ENCODE measurements around the gene SH3PXD2A.

SH3PXD2A gene

DNA sequence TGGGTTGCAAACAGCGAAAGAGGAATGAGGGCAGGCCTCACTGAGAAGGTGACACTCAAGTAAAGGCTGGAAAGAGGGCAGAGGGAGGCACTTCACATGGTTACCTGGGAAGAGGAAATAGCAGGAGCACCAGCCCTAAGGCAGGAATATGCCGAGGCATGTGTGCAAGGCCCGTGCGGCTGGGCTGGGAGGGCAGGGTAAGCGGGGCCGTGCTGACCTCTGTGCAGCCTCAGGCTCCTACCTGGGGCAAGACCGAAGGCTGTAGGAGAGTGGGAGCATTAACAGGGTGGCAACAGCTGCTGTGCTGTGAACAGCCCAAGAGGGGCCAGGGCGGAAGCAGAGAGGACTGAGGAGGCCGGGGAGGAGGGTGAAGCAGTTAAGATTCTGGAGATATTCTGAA lies 24.0 kb upstream of the SH3PXD2A start:
- DNase-seq (ENCODE audit: low read depth): no peak

DNA sequence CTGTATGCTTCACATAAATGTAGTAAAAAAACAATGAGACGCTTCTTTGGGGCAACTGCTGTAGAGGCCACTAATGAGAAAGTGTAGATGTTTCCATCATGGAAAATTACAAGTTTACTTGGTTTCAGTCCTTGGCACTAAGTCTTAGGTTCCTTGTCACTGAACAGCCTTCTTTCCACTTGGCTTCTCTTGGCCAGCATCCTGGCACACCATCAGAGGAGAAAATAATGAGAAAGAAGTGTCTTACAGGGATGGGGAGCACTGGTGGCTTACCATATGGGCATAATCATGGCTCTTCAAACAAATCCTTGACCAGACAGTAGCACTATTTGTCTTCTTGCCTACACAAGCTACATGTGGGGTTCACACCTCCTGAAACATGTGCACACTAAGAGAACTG lies 22.5 kb upstream of the SH3PXD2A start:
- no peak for DNase-seq (ENCODE audit: low read depth)

DNA sequence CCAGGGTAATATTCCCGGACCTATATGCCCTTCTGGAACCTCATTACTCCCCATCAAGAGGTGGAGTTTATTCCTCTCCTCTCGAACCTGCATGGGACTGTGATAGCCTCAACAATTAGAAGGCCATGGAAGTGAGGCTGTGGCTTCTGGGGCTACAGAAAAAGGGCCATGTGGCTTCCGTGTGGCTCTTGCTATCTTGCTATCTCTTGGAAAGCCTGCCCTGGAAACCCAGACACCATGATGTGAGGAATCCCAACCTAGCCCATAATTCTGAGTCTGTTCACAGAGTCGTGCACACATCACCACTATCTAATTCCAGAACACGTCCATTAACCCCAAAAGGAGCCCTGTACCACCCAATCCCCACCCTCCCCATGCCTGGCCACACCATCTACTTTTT lies 20.8 kb upstream of the SH3PXD2A start:
- DNase-seq (ENCODE audit: low read depth): no peak

DNA sequence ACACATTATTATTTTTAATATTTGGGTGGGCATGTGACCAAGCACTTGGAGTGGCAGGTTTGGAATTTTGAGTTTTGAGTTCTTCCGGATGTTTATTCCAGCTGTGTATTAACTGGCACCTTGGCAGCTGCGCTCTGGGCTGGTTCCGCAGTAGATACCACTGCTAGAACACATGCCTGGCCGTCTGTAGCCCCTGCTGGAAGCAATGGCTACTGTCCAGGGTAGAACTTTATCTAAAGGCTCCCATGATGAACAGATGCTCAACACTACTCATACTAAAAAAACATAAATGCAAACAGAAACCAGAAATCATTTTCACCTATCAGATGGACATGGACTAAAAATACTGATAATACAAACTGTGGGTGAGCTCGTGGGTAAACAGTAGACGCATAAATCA lies 19.4 kb upstream of the SH3PXD2A start:
- no peak for DNase-seq (ENCODE audit: low read depth)

DNA sequence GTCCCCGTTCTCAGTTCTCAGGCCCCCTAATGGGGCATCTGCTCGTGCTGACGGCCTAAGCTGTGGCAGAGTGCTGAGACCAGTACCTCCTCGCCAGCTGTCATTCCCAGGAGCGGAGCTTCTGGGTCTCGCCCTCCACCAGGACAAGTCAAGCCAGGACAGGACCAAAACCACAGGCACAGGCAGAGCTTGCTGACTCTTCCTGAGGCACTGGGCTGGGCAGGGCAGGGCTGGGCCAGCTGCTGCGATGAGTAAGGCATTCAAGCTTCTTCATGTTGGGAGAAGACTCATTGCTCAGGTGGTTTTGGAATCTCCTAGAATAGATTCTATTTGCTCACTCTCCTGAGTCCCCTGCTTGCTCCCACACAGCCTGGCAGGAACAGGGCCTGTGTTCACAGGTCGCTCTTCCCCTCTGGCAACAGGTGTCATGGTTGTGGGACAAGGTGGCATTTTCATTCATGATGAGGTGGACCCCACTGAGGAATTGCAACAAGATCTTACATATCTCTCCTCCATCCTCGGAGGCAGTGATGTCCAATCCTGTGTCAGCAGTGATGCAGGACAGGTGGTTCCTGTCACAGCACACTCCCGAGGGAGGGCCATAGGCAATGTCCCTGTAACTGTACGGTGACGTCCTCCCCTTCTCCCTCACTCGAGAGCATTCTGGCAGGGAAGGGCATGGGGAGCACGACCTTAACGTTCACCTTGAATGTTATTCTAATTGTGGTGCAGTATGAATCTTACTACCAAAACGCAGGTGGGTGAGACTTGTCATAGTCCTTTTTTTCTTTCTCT lies 17.0 kb upstream of the SH3PXD2A start:
- no peak for DNase-seq (ENCODE audit: low read depth)

DNA sequence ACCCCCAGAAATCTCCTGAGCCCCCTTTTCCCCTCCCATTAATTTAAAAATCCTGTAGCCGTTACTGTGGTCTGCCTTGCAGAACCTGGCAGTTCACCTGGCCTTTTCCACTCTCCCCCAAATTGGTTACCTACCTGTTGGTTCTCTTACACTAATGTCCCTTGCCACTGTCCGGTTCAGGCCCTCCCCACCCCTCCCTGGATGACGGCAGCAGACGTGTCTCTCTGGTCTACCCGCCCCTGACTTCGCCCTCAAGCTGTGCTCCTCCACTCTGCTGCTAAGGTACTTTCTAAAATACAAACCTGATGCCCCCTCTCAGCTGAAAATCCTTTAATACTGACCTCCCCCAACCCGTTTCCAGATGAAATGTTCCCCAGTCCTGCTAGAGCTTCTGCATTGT lies 15.6 kb upstream of the SH3PXD2A start:
- no peak for DNase-seq (ENCODE audit: low read depth)

DNA sequence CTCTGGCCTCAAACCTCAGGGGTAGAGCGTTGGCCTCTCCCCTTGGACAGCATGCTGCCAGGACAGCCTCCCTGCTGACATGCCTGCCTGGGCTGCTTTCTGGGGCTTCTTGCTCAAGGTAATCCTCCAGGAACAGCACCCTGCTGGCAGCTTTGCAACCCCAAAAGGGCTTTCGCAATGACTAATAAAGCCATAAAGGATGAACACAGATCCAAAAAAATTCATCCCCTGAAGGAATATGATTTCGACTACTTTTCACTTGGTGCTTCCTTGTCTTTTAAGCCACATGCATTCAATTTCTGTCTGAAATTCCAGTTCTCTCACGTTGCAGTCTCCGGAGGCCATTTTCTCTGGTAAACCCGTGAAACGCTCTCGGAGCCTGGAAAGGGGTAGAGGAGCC lies 15.1 kb upstream of the SH3PXD2A start:
- no peak for DNase-seq (ENCODE audit: low read depth)

DNA sequence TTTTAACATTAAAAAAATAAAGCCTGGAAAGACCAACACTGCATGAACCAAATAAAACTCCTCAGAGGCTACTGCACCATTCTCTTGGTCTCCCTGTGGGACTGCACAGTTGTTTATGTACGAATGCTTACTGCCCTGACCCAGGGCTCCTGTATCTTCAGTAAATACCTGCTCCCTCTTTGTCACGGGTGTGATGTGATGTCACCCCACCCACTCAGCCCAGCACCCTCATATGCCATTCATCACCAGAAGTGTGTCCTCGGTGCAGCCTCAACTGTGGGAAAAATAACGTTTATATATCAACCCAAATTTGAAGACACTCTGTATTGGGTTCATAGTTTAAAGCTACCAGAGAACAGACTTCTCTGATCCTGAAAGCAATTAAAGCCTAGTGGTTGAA lies 14.0 kb upstream of the SH3PXD2A start:
- DNase-seq (ENCODE audit: low read depth): no peak

DNA sequence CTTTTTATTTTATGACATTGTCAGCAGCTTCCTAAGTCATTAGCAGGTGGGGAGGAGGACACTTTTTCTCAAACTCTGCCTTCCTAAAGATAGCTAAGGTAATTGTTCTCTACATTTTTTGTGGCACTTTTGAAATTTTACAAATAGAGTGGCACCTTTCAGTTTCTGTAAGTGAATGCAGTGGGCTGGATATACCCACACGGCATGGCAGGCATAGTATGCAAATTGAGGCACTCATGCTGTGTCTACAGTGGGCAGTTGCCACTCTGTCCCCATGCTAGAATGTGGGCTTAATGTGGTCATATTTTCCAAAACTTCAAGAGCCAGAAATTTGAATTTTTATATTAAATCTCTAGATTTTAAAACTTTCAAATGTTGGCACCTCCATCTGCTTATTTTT lies 12.8 kb upstream of the SH3PXD2A start:
- no peak for DNase-seq (ENCODE audit: low read depth)

DNA sequence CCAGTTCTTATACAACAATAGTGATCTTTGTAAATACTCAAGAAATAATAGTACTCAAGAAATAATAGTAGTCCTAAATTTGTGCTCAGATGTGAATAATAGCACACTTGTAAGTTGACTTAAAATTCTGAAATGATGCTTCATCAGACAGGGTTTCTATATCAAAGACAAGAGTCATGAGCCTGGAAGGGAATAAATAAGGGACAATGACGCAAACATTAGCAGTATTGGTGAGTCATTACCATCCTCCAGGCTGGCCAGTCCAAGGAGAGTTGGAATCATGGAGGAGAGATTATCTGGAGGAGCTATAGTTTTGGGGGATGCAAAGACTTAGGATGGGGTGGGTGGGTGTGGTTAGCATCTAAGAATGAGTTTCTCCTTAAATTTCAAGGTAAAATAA lies 6.1 kb upstream of the SH3PXD2A start:
- DNase-seq (ENCODE audit: low read depth): no peak

DNA sequence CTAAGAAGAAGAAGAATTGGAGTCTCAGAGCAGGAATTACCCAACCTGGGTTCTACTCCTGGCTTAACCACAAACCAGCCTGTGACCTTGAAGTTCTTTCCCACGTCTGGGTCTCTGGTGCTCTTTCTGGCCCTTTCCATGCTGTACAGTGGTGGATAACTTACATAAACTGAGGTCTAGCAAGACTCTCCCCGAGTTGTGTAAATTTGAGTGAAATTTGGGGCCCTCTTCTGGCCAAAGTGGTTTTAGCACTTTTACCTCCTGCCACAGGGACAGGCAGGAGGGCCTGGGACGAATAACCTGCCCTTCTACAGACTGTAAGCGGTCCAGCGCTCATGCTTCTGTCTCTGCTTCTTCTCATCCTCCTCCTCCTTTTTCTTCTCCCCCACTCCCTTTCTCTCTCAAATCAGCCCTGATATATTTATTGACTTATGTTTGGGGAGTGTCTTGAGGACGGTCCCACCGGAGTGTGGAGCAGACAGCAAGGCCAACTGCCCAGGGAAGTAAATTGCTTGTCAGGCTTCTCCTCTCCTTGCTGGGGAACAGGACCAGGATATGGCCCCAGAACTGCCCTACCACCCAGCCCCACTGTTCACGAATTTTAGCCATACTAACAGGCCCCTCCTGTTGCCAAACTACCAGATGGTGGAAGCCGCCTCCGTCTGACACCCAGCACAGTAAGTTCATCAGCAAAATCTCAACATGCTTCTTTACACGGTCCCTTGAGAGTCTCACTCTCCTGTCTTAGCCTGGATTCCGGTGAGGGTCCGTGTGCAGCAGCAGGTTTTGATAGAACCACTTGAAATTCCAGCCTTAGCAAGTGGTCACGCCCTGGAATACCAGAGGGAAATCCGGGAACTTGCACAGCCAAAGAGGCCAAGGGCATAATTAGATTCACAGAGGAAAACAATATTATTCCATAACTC lies 4.0 kb upstream of the SH3PXD2A start:
- peak; percentile 44 for DNase-seq (ENCODE audit: low read depth)

DNA sequence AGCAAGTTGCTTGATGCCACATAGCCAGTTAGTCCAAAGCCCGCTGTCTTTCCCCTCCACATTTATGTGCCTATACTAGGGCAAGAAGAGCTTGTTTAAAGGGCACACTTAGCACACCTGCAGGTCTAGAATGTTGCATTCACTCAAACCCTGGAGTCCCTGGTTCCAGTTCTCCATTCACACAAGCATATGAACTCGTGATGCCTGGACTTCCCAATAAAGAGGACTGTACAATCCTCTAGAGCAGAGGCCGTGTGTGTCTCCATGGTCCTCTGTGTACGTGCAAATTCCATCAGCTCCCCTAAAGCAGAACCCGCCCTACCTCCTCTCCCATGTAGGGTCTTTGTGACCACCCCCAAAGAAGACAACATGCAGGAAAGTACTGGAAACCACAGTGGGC lies 3.0 kb upstream of the SH3PXD2A start:
- DNase-seq (ENCODE audit: low read depth): no peak

DNA sequence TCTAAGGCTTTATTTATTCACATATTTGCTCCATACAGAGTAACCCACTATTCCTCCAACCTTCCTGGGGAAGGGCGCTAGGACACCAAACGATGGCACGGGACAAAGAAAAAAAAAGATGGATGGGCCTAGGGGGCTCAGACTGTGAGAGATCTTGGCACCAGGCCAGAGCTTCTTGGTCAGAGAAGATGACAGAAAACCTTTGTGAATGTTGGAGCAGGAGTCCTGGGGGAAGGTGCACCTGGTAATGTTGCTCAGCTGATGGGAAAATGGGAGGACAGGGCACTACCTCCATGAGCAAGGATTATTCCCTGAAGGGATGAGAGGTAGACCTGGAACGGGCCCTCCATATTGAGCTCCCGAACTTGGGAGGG lies 1.4 kb upstream of the SH3PXD2A start:
- DNase-seq (ENCODE audit: low read depth): no peak

DNA sequence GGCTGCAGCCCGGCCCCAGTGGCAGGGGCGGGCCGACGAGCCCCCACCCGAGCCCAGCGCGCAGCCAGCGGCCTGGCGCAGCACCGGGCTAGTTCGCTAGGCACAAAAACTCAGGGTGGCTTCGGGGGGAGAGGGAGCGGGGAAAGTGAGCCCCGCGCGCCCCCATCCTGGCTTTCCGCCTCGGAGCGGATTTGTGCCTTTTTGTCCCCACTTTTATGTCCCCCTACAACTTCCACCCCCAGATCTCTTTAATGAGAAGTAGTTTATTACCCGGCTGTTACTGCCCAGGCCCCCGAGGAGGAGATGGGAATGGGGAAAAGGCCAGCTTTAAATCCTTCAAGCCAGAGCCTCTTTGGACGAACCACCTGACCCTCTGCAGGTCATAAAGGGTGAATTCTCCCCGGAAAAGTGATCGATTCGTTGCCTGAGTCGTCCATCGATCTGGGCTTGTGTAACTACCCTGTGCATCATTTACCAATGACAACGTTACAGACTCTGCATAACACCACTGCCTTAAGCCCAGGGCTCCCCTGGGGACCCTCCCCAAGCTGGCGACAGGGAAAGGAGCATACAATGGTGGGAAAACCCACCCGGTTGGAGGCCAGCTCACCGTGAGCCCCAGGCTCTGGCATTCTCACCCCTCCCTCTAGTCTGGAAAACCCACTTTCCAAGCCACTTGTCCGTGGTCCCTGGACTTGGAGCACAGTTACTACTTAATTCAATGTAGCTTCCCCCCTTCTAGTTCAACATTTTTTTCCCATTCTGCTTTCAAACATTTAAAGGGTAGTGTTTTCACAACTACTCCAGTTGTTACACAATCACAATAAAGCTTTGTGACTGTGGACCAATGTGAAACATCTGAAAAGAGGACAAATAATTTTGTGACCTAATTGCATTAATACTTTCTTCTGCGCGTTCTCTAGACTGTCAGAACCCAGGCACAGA lies 748 bp upstream of the SH3PXD2A start:
- DNase-seq (ENCODE audit: low read depth): no peak

DNA sequence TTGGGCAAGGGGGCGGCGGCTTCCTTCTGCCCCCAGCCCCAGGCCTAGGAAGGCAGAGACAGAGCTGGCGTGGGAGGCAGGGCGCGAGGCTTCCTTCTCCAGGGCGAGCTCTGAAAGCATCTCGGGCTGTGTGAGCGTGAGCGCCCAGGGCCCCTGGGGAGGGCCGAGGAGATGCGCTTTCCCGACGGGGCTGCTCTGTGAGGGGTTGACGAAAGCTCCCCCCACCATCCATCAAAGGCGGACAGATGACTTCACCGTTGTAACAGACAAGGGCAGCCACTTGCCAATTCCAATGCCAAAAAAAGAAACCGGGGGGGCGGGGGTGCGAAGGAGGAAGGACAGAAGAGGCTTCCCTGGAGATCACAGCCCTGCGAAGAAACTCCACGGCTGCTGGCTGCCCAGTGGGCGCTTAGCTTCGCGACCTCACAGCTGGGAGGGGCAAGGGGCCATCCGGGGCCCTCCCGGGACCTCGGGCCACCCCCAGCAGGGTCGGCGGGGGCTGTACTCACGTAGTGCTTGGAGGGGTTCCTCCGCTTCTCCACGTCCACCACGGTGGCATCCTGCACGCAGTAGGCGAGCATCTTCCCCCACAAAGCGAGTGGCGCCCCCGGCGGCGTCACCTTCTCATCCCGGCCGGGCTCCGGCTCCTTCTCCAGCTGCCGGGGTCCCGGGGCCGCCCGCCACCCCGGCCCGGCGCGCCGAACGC lies 537 bp downstream of the SH3PXD2A start:
- DNase-seq (ENCODE audit: low read depth): no peak

DNA sequence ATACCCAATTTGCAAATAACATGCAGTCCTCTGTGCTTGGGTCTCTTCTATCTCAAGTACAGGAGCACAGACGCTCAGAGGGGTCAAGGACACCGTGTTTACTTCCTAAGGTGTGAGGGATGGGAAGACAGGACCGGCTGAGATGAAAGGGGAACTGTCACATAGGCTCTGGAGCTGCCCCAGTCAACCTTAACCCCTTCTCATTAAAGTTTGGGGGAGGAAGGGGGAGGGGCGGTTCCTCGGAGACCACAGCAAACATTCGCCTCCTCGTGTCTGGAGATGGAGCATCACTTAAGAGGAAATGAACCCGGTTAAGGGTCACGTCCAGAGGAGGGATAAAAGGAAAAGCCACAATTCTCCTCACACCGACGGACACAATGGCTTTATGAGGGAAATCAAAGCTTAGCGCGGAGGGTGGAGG lies 1.1 kb downstream of the SH3PXD2A start:
- no peak for DNase-seq (ENCODE audit: low read depth)

DNA sequence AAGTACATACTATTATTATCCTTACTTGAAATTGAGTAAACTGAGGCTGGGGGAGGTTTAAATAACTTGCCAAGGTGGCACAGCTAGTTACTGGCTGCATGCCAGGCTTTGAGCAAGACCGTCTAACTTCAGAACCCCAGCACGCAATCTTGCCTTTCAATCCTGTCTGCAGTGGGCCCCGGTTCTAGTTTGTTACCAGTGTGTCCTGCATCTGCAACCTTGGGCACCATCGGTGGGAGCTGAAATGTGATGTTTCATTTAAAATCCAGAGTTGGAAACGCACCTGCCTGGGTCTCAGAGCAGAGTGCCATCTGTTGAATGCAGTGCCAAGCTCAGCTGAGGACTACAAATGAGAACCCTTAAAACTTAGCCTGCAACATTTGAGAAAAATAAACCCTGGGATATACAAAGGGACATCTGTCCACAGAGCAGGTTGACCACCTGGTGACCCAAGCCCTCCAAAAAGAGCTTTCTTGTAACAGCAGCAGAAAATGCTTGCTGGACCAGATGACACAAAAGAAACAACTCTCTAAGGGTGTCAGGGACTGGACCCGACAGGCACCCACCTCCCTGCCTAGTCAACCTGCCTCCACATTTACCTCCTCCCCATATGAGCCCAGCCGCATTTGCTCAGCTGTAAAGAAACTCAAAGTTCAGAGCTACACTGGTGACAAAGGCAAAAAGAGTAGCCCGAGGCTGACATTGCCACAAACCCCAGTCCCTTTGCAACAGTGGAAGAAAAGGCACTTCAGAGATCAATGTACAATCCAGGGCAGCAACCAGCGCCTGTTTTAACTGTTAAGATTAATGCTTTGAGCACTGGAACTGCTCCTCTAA lies 1.7 kb downstream of the SH3PXD2A start:
- DNase-seq (ENCODE audit: low read depth): no peak

DNA sequence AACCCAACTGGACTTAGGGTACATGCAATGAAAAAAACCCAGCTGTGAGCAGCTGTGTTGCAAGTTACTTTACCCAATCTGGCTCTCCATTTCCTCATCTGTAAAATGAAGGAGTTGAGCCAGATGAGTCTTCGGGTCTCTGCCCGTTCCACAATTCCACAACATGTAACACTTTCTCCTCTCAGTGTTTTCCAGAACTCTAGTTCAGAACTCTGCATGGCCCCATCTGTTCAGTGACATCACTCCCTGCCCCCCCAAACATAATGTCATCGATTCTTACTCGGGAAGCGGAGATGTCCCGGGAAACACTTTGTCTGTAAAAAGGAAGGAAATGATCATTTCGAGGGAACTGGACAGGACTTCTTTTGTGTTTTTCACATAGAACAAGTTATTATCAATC lies 2.5 kb downstream of the SH3PXD2A start:
- no peak for DNase-seq (ENCODE audit: low read depth)

DNA sequence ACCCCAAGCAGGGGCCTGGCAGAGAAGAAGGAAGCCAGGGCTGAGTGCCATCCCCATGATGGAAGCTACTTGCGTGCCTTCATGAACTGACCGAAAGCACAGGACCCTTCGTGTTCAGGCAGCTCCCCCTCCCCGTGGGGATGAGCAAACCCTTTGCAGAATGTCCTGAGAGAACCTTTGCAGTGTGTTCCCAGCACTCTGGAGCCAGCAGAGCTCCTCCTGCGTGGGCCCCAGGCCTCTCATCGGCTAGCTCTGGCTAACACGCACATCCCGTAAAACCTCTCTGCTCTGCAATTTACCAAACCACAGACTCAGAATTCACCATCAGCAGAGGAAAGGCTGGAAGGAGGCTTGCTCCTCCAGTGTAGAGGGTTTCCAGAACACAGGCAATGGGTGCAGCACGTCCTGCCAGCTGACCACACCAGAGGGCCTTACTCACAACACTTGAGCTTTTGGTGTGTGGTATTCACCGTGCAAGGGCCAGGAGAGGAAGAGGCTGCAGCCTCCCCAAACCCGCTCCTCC lies 3.1 kb downstream of the SH3PXD2A start:
- DNase-seq (ENCODE audit: low read depth): no peak

DNA sequence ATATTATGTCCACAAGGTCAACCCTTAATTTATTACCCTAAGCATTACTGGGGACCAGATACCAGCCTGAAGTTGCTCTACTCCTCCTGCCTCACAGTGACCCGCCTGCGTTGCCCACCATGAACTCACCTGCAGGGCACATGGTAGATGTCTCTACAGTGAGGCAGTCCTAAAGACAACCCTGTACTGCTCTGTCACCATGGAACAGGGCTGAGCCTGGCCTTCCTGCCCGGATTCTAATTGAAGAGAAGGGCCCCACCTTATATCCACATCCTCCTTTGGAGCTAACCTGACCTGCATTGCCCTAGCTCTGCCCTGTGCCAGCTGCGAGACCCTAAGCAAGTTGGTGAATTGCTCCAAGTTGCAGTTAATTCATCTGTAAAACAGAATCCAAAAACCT lies 4.1 kb downstream of the SH3PXD2A start:
- DNase-seq (ENCODE audit: low read depth): no peak

DNA sequence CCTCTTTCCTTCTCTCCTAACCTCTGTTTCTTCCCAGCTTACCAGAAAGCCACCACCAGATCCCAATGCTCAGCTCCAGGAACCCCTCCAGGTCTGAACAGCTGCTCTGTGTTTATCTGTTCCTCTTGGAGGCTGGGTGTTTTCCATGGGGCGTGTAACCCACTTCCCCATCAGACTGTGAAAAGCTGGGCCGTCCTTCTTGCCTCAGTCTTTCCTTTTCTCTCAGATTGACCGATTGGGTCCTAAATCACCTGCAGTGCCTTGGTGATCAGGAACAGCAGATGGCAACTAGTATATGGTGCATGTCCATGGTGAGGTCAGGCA lies 4.8 kb downstream of the SH3PXD2A start:
- no peak for DNase-seq (ENCODE audit: low read depth)

All from activated T-cell treated with anti-CD3 and anti-CD28 coated beads for 24 hours (primary cell).